Astrocyte (in vitro differentiated cells and primary cell): ENCODE results near the gene ATG7. TPM values are rescaled to one million over a fixed set of nuclear protein-coding genes. Genes with fewer than 3 reads are reported as not detected.
A peak's percentile ranks its signal among the peaks of the same experiment; 100 is the strongest.

Experiments used
- DNase-seq: peaks from one replicate; pipeline ENCODE4 v3.0.0-alpha.2; 2010; ENCODE audit warnings: low read depth
- FAIRE-seq: peaks from 2 replicates; lab custom pipeline; 2011; peaks lifted over from hg19 to GRCh38; lab: Jason Lieb, UNC
- H2AFZ ChIP-seq: 2 replicates; pipeline ENCODE4 v1.6.0; 2012; ENCODE audit warnings: low read depth, low read length, inconsistent platforms
- H3K27ac ChIP-seq: 2 replicates; pipeline ENCODE4 v1.5.1; 2011; ENCODE audit warnings: low read depth, low read length, inconsistent platforms
- H3K27me3 ChIP-seq: 2 replicates; pipeline ENCODE4 v1.6.0; 2011; ENCODE audit warnings: low read length, inconsistent platforms; ENCODE audit not compliant: insufficient read depth
- H3K36me3 ChIP-seq: 2 replicates; pipeline ENCODE4 v1.5.1; 2011; ENCODE audit warnings: low read length, inconsistent platforms; ENCODE audit not compliant: insufficient read depth
- H3K4me1 ChIP-seq: 2 replicates; pipeline ENCODE4 v1.5.1; 2011; ENCODE audit warnings: low read length, inconsistent platforms; ENCODE audit not compliant: insufficient read depth
- H3K4me2 ChIP-seq: 2 replicates; pipeline ENCODE4 v1.6.0; 2012; ENCODE audit warnings: low read length, inconsistent platforms
- H3K4me3 ChIP-seq: 2 replicates; pipeline ENCODE4 v1.5.1; 2011; ENCODE audit warnings: low read depth, mild to moderate bottlenecking, low read length, inconsistent platforms; ENCODE audit not compliant: insufficient read depth
- H3K79me2 ChIP-seq: 2 replicates; pipeline ENCODE4 v1.6.0; 2012; ENCODE audit warnings: mild to moderate bottlenecking, low read length, inconsistent platforms; ENCODE audit not compliant: insufficient read depth
- H3K9ac ChIP-seq: 2 replicates; pipeline ENCODE4 v1.6.0; 2012; ENCODE audit warnings: mild to moderate bottlenecking, low read length, inconsistent platforms
- H3K9me3 ChIP-seq: 2 replicates; pipeline ENCODE4 v1.5.1; 2012; ENCODE audit warnings: low read depth, mild to moderate bottlenecking, low read length, inconsistent platforms; ENCODE audit not compliant: insufficient read depth
- H4K20me1 ChIP-seq: 2 replicates; pipeline ENCODE4 v1.6.0; 2012; ENCODE audit warnings: low read length, inconsistent platforms; ENCODE audit not compliant: insufficient read depth
- H3K27ac Mint-ChIP-seq: one replicate; pipeline ENCODE4 v1.8.0; 2021; ENCODE audit warnings: mild to moderate bottlenecking, mixed read lengths; ENCODE audit not compliant: unreplicated experiment
- H3K27me3 Mint-ChIP-seq: one replicate; pipeline ENCODE4 v1.8.0; 2021; ENCODE audit warnings: low read depth, mixed read lengths; ENCODE audit not compliant: unreplicated experiment
- H3K36me3 Mint-ChIP-seq: one replicate; pipeline ENCODE4 v1.8.0; 2021; ENCODE audit warnings: low read depth, mixed read lengths; ENCODE audit not compliant: unreplicated experiment
- H3K4me1 Mint-ChIP-seq: one replicate; pipeline ENCODE4 v1.8.0; 2021; ENCODE audit warnings: low read depth, mixed read lengths; ENCODE audit not compliant: unreplicated experiment
- H3K4me3 Mint-ChIP-seq: one replicate; pipeline ENCODE4 v1.8.0; 2021; ENCODE audit warnings: mild to moderate bottlenecking, moderate library complexity, mixed read lengths; ENCODE audit not compliant: unreplicated experiment
- H3K9me3 Mint-ChIP-seq: one replicate; pipeline ENCODE4 v1.8.0; 2021; ENCODE audit warnings: mild to moderate bottlenecking, mixed read lengths; ENCODE audit not compliant: unreplicated experiment
- EZH2 ChIP-seq: IDR thresholded peaks from 2 replicates; pipeline ENCODE4 v1.6.1; 2012; ENCODE audit warnings: mild to moderate bottlenecking, low read length, inconsistent platforms; ENCODE audit not compliant: insufficient read depth
- total RNA-seq: library from RNA; stranded (reverse); gene quantifications from 2 replicates; pipeline ENCODE4 v1.2.1, GENCODE V29; 2021
- TF ChIP-seq, protein P1 (sequence below): IDR thresholded peaks from 2 replicates; pipeline ENCODE4 v1.5.1; 2011; ENCODE audit warnings: low read depth, mild to moderate bottlenecking, inconsistent platforms, low read length, moderate library complexity; ENCODE audit not compliant: insufficient read depth

ATG7 gene
- total RNA-seq, 1 donor from 2014 or later, result 29.5 TPM

DNA sequence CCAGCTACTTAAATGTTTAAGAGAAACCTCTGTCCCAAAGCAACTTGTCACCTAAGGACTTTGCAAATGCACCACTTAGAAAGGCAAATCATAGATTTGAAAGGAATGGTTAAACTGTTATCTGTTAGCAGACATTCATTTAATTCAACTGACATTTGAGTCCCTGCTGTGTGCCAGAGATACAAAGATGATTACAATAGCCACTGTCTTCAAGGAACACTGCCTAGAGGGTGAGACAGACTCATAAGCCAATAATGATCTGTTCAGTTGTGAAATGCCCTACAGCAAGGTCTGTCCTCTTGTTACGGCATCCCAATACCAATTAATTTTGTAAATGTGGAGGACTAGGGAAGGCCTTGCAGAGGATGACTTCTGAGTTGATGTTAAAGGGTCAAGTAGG, 113.1 kb downstream of the ATG7 start:
- H3K4me2 ChIP-seq, result peak overlapping the region; percentile 53
- peak; percentile 34 for DNase-seq
- H3K4me3 ChIP-seq, result no peak overlapping the region
- peak overlapping the region; percentile 41 for H3K9ac ChIP-seq
- H4K20me1 ChIP-seq, result no peaks in the 10 kb centered on the region
- peak overlapping the region; percentile 56 for H3K27ac ChIP-seq
- H3K9me3 ChIP-seq, result no peaks in the 10 kb centered on the region
- Mint-ChIP-seq H3K27ac (peak overlapping the region; percentile 15), H3K27me3 (no peaks in the 10 kb centered on the region), H3K36me3 (peaks cover 3% of the 10 kb centered on the region), H3K9me3 (no peaks in the 10 kb centered on the region), H3K4me1 (peaks cover 31% of the 10 kb centered on the region), H3K4me3 (no peak overlapping the region)
- no peak for FAIRE-seq
- TF ChIP-seq EZH2, result no peak
- TF ChIP-seq, protein P1, sequence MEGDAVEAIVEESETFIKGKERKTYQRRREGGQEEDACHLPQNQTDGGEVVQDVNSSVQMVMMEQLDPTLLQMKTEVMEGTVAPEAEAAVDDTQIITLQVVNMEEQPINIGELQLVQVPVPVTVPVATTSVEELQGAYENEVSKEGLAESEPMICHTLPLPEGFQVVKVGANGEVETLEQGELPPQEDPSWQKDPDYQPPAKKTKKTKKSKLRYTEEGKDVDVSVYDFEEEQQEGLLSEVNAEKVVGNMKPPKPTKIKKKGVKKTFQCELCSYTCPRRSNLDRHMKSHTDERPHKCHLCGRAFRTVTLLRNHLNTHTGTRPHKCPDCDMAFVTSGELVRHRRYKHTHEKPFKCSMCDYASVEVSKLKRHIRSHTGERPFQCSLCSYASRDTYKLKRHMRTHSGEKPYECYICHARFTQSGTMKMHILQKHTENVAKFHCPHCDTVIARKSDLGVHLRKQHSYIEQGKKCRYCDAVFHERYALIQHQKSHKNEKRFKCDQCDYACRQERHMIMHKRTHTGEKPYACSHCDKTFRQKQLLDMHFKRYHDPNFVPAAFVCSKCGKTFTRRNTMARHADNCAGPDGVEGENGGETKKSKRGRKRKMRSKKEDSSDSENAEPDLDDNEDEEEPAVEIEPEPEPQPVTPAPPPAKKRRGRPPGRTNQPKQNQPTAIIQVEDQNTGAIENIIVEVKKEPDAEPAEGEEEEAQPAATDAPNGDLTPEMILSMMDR, result no peak
- no peaks in the 10 kb centered on the region for H3K27me3 ChIP-seq
- H2AFZ ChIP-seq, result no peak overlapping the region
- H3K79me2 ChIP-seq, result no peaks in the 10 kb centered on the region
- no peaks in the 10 kb centered on the region for H3K36me3 ChIP-seq
- peaks cover 15% of the 10 kb centered on the region for H3K4me1 ChIP-seq

DNA sequence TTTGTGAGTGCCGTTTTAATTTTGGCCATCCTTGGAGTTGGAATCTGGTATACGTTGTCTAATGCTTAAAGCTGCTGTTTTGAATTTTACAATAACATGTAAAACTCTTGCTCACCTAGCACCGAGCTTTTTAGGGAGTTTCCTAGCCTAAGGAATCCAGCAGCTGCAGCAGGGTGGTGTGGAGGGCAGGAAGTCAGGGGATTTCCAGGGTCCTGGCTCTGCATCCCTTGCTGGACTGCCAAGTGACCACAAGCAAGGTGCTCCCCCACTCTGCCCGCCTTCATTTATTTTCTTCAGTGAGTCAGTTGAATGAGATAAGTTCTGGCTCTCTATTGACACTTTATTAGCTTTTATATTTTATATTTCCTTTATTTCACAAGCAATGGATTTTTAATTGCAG, 113.7 kb downstream of the ATG7 start:
- Histone ChIP-seq H4K20me1 (no peaks in the 10 kb centered on the region), H3K4me3 (no peak overlapping the region), H3K79me2 (no peaks in the 10 kb centered on the region), H3K4me1 (peaks cover 13% of the 10 kb centered on the region), H3K9me3 (no peaks in the 10 kb centered on the region), H3K4me2 (peak overlapping the region; percentile 53), H3K9ac (peak overlapping the region; percentile 41), H3K36me3 (no peaks in the 10 kb centered on the region), H3K27ac (peak overlapping the region; percentile 56), H3K27me3 (no peaks in the 10 kb centered on the region), H2AFZ (no peak overlapping the region)
- H3K27ac Mint-ChIP-seq, result no peak overlapping the region
- DNase-seq (peak; percentile 90), FAIRE-seq (no peak)
- no peak overlapping the region for H3K4me3 Mint-ChIP-seq
- TF ChIP-seq, protein P1, result no peak
- no peak for TF ChIP-seq EZH2
- H3K27me3 Mint-ChIP-seq, result no peaks in the 10 kb centered on the region
- peaks cover 31% of the 10 kb centered on the region for H3K4me1 Mint-ChIP-seq
- no peaks in the 10 kb centered on the region for H3K9me3 Mint-ChIP-seq
- peaks cover 3% of the 10 kb centered on the region for H3K36me3 Mint-ChIP-seq

DNA sequence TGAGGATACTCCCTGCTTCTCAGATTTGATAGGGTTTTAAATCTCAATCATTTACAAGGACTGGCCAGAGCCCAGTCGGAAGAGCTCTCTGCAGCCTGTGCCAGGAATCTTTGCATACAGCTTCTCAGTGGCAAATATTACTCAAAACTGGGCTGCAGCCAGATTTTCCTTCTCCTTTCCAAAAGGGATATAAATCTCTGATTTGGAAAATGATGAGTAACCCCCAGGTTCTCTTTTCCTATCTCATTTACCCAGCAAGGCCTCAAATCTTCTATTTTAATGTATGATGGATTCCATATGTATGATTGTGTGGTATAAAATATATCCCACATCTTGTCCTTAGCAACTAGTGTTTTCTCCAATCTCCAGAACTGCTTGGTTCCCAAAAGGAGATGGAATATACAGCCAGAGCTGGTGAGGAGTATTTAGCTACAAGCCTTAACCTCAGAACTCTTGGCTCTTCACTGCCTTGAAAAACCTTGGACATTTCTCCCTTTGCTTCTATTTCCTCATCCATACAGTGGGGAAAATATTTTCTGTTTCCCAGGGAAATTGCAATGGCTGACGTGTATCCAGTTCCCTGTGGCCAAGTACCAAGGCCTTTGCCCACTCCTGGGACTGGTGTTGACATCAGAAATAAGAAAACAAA, 114.4 kb downstream of the ATG7 start:
- H3K9me3 ChIP-seq, result no peaks in the 10 kb centered on the region
- FAIRE-seq (no peak), DNase-seq (peak; percentile 49)
- H3K27ac ChIP-seq, result peak overlapping the region; percentile 56
- H3K36me3 Mint-ChIP-seq, result peaks cover 3% of the 10 kb centered on the region
- TF ChIP-seq EZH2, result no peak
- TF ChIP-seq, protein P1, result no peak
- no peaks in the 10 kb centered on the region for H3K79me2 ChIP-seq
- H3K4me1 ChIP-seq, result peaks cover 20% of the 10 kb centered on the region
- no peak overlapping the region for H3K9ac ChIP-seq
- no peak overlapping the region for H3K4me3 Mint-ChIP-seq
- H4K20me1 ChIP-seq, result no peaks in the 10 kb centered on the region
- H3K9me3 Mint-ChIP-seq, result no peaks in the 10 kb centered on the region
- H3K4me2 ChIP-seq, result no peak overlapping the region
- H3K36me3 ChIP-seq, result no peaks in the 10 kb centered on the region
- no peaks in the 10 kb centered on the region for H3K27me3 ChIP-seq
- H3K4me3 ChIP-seq, result no peak overlapping the region
- H3K27me3 Mint-ChIP-seq, result no peaks in the 10 kb centered on the region
- H3K4me1 Mint-ChIP-seq, result peaks cover 37% of the 10 kb centered on the region
- H3K27ac Mint-ChIP-seq, result no peak overlapping the region
- H2AFZ ChIP-seq, result no peak overlapping the region
